Measurements from ENCODE around the gene CA4. TPM values are rescaled to one million over a fixed set of nuclear protein-coding genes. Genes with fewer than 3 reads are reported as not detected.
A peak's percentile ranks its signal among the peaks of the same experiment; 100 is the strongest.

The CA4 gene
- total RNA-seq, 1 experiment from 2014 or later, result 1.7 TPM

- H3K4ac ChIP-seq (ENCODE audit: low read depth, low read length), result no peak overlapping the region
- Mint-ChIP-seq H3K27ac (no peak overlapping the region; a peak in 1 of 7 replicates), H3K4me1 (peaks cover 51 to 75% of the 10 kb centered on the region in 2 experiments), H3K36me3 (ENCODE audit: insufficient read depth in 1 of 3, low read depth in 3 of 3) (no peaks in the 10 kb centered on the region), H3K4me3 (peak overlapping the region in 1 of 2 experiments; percentile 2; a peak in 2 of 5 replicates), H3K9me3 (no peaks in the 10 kb centered on the region; a peak in 1 of 5 replicates), H3K27me3 (ENCODE audit: low read depth) (peaks cover 47% of the 10 kb centered on the region)
- H2BK120ac ChIP-seq (ENCODE audit: low read depth, low read length, poor library complexity, severe bottlenecking), result no peak overlapping the region
- no peak overlapping the region for H4K8ac ChIP-seq (replicated peaks; ENCODE audit: insufficient read length, low read depth, low read length)
- no peaks in the 10 kb centered on the region for H3K23me2 ChIP-seq (ENCODE audit: insufficient read length, low read depth, low read length, poor library complexity, severe bottlenecking)
- H3K18ac ChIP-seq (ENCODE audit: insufficient read length, low read depth, low read length), result no peak overlapping the region
- H3K4me2 ChIP-seq (ENCODE audit: insufficient read depth, insufficient read length, low read length), result no peak overlapping the region
- no peak overlapping the region for H3T11ph ChIP-seq (ENCODE audit: low read length)
- H3K27ac ChIP-seq (ENCODE audit: insufficient read length, low read depth, low read length), result no peak overlapping the region
- no peak for TF ChIP-seq CTCF (conservative IDR thresholded peaks at IDR 0.05)
- no peak for DNase-seq
- H4K5ac ChIP-seq (ENCODE audit: insufficient read length, low read depth, low read length), result no peak overlapping the region
- H3K27me3 ChIP-seq (ENCODE audit: insufficient read depth, low read length), result no peaks in the 10 kb centered on the region
- no peak overlapping the region for H2BK12ac ChIP-seq (ENCODE audit: insufficient read length, low read depth, low read length)
- no peak overlapping the region for H3K56ac ChIP-seq (ENCODE audit: insufficient read length, low read depth, low read length)
- H2BK20ac ChIP-seq (ENCODE audit: low read depth, low read length, poor library complexity, severe bottlenecking), result no peak overlapping the region
- H3K4me1 ChIP-seq (ENCODE audit: insufficient read depth, low read length), result peaks cover 20% of the 10 kb centered on the region; the same call in 1 of the 2 replicates
- no peak overlapping the region for H2BK15ac ChIP-seq (ENCODE audit: low read depth, low read length)
- no peak overlapping the region for H2BK5ac ChIP-seq (ENCODE audit: insufficient read length, low read length)
- H3K79me2 ChIP-seq (ENCODE audit: insufficient read depth, low read length), result no peaks in the 10 kb centered on the region
- H3K23ac ChIP-seq (ENCODE audit: insufficient read length, low read depth, low read length), result no peak overlapping the region
- no peak overlapping the region for H2AK5ac ChIP-seq (ENCODE audit: insufficient read length, low read length)
- H2AFZ ChIP-seq (ENCODE audit: low read length), result no peak overlapping the region
- H3K14ac ChIP-seq (ENCODE audit: insufficient read depth, low read length), result no peak overlapping the region
- peaks cover under 1% of the 10 kb centered on the region for H4K20me1 ChIP-seq (ENCODE audit: control insufficient read depth, insufficient read depth, insufficient read length)
- H4K91ac ChIP-seq (ENCODE audit: insufficient read length, low read depth, low read length), result no peak overlapping the region
- no peaks in the 10 kb centered on the region for H3K79me1 ChIP-seq (ENCODE audit: insufficient read depth, low read depth, low read length, poor library complexity, severe bottlenecking)
- no CpG with 5 or more reads among the region's 8 CpGs for WGBS (ENCODE audit: extremely low coverage, insufficient read length, low lambda C conversion rate)
- no peaks in the 10 kb centered on the region for H3K9me3 ChIP-seq (ENCODE audit: control insufficient read depth, low read depth, low read length)
- no peak overlapping the region for H3K9ac ChIP-seq (ENCODE audit: extremely low read depth, insufficient read length, low read length)
These were observed 7.0 kb downstream of the CA4 start for GRCh38 chr17:60156746-60157145.
